GM21786 (cell line): ENCODE data around the gene PASD1.
"Not testable (repeated sequence)": the region's sequence is repeated elsewhere in the genome, so short reads cannot be mapped to it uniquely, and the experiment has no call there.

Experiments
- ATAC-seq: cut with Tn5 transposase; IDR thresholded peaks from one replicate; pipeline ENCODE4 v1.9.1; 2021; ENCODE audit not compliant: unreplicated experiment

Gene PASD1

GRCh38 chrX:151621422-151621821 lies 57.9 kb downstream of the PASD1 start:
- ATAC-seq, result no peak

DNA sequence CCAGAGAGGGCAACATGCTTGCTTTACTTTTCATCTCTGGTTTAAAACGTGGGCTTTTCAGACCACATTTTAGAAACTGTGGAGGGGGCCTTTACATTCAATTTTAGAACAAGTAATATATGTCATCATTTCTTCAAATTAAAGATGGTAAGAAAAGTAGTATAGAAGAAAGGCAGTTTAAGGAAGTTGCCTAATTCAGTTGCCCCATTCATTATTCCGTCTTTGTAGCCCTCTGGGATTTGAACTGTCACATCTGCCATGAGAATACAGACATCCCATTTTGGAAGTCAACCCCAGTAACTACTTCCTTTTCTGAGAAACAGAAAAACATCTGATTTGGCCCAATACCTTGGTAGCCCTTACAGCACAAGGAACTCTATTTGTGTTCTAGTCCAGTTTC lies 61.2 kb downstream of the PASD1 start:
- no peak for ATAC-seq

DNA sequence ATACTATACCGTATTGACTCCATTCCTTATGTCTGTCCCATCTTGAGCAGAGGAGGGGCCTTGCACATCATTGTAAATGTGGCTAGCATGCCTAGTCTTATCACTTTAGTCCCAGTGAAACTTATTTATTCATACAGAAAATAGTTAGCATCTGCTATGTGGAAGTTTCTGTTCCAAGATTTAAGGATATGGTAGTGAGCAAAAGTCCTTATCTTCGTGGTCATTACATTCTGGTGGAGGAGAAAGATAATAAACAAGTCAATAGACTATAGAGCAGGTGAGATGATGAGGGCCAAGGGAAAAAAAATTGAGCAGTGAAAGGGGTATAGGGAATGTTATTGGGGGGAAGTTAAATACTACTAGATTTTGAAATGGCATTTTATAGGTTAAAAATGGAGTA lies 68.3 kb downstream of the PASD1 start:
- no peak for ATAC-seq

DNA sequence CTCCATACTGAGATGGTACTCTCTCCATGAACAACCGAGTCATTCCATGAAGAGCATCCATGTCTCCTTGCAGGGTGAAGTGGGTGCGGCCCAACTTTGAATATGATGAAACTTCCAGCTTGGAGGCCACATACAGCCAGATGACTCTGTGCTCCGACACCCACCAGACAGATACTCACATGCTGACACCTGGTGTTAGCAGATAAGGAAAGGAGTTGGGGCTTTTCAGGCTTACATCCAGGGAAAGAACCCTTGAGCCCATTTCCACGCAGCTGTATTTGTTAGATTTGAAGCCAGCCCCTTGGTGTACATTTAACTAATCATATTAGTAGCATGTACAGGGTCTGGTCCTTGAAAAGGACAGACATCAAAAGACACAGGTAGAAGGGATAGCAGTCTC lies 69.7 kb downstream of the PASD1 start:
- ATAC-seq, result no peak

- ATAC-seq, result no peak
Observed at GRCh38 chrX:151634937-151635336, 71.5 kb downstream of the PASD1 start.

DNA sequence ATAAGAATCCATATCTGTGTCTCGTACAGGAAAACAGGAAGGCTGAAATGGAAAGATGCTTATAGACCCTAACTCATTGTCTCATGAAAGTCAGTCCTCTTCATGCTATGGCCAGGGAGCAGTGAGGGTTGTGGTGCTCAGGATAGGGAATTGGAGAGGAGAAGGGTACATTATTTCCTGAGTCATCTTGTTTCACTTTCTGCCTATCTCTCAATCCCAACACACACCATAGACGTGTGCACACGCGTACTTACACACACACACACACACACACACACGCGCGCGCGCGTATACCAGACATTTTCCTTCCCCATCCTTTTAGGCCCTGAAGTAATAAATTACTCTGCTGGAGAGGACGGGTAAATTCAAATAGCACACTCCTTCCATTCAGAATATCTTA lies 78.1 kb downstream of the PASD1 start:
- no peak for ATAC-seq

DNA sequence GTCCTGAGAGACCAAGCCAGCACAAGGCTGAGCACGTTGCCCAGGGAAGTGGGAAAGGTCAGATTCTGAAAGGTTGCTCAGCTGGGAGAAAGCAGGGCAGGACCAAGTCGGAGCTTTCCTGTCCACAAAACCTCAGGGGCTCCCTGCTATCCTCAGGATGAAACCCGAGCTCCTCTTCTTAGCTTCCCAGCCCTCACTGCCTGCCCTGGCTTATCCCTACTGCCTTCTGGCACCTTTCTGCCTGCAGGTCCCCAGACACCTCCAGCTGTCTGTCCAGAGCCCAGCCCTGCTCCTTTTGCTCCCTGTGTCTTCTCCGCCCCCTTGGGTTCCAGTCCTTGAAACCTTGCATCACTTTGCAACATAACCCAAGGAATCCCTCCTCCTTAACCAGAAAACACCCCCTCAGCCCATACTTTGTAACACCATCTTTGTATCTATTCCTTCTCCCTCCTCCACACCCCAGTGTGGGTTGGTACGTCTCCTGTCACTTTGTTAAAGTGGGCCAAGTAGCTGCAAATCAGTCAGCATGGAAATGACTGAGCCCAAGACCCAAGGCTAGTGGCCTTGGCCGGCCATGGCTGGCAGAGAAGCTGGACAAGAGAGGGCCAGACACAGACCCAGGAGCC lies 111.8 kb downstream of the PASD1 start:
- no peak for ATAC-seq

DNA sequence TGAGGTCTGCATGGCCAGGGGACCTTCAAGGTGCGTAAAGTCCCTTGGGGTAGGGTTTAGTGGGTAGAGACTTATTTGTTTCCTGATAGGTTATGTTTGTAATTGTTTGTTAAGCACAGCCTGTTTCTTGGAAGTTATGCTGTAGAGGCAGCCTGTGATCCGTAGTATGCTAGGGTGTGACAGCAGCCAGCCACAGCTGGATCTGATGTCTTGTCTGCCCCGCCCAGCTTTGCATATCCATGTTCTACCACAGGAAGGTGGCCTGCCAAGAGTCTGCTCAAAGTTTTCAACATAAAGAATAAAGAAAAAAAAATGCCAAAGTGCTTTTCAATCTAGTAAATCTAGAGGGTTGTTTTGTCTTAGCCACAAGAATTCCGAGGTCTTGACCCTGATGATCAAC lies 112.7 kb downstream of the PASD1 start:
- ATAC-seq, result no peak

DNA sequence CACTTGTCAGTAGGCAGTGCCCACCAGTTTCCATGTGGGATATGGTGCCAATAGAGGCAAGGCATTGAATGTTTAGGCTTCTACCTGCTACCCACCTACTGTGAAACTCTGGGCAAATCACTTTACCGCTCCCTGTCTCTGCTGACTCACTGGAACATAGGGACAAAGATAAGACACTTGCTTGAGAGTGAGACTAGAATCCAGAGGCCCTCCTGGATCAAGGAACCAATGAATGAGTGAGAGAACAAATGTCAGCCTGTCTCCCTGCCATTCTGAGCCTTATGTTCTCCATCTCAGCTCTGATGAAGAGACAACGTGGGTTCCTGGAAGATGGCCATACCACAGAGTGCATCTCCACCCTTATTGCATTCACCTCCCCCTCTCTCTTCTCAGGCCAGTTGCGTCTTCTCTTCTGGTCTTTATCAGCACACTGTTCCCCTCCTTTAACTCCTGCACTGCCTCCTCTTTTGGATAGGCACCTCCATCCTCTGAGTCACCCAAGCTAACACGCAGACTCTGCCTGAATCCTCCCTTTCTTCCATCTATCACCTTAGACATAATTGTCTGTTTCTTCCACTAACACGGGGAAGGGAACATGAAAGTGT lies 116.4 kb downstream of the PASD1 start:
- no peak for ATAC-seq

DNA sequence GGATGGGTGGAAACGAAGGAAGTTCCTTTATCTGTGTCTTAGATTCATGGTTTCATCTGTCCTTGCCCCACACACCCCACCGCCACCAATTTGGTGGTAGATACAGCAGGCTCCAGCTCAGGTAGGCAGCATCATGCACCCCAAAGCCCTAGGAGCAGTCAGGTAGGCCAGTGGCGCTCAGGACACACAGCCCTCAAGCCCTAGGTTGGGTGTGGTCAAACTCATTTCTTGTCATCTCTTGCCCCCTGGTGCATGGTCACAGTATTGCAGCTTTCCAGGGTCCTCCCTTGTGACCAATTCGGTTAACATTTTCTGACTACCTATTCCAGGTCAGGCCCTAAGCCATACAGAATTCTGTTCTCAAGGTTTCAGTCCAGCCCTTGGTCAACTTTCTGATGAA lies 117.3 kb downstream of the PASD1 start:
- peak; percentile 94 for ATAC-seq

DNA sequence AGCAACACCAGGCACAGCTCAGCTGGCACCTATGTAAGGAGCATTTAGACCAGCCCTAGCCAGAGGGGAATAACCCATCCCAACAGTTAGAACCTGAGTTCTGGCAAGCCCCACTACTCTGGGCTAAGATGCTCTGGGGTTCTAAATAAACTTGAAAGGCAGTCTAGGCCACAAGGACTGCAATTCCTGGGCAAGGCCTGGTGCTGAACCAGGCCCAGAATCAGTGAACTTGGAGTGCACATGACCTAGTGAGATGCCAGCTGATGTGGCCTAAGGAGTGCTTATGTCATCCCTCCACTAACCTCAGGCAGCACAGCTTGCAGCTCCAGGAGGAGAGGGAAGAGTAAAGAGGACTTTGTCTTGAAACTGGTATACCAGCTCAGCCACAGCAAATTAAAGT lies 124.2 kb downstream of the PASD1 start:
- ATAC-seq, result no peak

DNA sequence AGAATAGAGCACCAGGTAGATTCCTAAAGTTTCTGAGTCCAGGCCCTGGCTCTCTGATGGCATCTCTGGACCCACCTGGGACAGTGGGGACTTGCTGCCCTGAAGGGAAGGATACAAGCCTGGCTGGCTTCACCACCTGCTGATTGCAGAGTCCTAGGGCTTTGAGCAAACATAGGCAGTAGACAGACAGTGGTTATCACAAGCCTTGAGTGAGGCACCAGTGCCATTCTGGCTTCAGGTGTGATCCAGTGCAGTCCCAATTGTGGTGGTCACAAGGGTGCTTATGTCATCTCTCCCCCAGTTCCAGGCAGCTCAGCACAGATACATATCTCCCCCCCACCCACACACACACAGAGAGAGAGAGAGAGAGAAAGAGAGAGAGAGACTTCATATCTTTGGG lies 125.2 kb downstream of the PASD1 start:
- ATAC-seq, result no peak

DNA sequence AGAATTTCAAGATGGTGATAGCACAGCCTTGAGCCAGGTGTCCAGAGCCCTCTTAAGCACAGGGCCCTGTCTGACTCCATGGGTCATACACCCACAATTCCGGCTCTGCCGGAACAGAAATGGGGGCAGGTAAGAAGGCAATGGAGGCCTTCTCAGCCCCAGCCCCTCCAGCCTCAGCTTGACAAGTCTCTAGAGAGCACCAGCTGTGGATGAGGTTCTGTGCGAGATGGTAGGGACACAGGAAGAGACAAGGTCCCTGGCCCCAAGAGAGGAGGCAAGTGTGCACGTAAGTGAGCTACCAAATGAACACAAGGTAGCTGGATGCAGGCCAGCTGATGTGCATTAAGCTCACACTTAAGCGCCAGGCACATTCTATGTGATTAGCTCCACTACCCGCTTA lies 129.3 kb downstream of the PASD1 start:
- ATAC-seq, result no peak

DNA sequence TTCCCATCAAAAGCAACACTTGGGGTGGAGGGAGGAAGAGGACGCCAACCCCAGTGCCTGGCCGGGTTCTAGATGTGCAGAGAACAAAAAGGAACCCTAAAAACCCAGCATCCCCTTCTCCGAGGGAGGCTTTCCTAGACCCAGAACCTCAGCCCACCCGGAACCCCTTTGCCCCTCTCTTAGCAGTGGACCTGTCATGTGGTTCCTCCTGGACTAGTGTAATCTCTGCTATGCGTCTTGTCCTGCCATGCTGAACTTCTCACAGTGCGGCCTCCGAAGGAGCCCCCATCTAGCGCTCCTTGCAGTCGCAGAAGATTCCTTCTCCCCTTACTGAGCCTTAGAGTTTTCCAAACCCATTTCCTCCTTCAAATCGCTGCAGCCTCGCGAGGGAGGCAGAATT lies 130.6 kb downstream of the PASD1 start:
- no peak for ATAC-seq

GRCh38 chrX:151694661-151695582 lies 131.4 kb downstream of the PASD1 start, which contains the start of gene PRRG3:
PRRG3 (plus strand) TSS chrX:151695458; CDS start chrX:151698815, 3,357 bp downstream.
- no peak for ATAC-seq

DNA sequence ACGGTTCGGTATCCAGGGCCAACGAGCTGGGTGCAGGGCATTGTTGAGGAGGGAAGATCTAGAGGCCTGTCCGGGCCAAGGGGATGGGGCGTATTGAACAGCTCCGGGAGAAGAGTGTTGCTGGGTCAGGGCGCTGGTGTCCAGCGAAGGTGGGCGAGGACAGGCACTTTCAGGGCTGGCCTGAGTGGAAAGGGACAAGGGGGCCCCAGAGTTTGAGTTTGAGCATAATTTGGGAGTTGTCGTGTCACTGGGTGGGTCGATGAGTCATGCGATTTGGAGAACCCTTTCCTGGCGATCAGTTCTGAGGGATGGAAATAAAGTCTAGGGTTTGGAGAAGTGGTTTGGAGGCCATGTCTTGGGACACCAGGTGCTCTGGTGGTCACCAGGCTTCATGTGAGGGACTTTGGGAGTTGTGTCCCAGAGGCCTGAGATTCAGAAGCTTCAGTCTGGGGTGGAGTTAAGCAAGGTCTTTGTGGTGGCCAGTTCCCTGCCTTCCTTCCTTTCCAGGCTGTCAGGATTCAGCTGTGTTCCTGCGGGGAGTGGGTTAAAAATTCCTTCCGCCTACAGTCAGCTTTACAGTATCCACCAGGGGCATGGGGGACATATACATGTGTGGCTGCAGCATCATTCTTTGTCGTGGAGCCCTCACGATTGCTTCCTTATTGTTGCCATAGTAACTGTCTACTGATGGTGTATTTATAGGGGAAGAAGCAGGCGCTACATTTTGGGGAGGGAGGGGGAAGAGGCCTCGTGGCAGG lies 132.3 kb downstream of the PASD1 start:
- no peak for ATAC-seq

GRCh38 chrX:151697082-151697481 lies 133.6 kb downstream of the PASD1 start:
- not testable (repeated sequence) for ATAC-seq

DNA sequence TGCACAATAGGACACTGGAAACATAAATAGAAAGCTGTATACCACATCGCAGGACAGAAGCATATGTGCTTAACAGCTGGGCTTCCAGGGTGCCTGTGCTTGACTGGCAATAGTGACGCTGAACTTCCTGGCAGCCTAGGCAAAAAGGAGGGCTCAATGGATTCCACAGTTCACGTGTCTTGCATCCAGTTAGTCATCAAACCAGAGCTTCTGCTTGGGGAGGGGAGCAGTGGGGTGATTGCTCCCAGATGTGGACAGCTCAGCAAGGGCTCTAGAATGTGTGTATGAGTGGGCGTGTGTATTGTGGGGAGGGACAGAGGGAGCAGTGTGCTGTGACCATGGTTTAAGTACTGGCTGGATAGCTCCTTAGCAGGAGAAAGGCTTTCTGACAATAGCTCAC lies 134.0 kb downstream of the PASD1 start:
- ATAC-seq, result no peak

DNA sequence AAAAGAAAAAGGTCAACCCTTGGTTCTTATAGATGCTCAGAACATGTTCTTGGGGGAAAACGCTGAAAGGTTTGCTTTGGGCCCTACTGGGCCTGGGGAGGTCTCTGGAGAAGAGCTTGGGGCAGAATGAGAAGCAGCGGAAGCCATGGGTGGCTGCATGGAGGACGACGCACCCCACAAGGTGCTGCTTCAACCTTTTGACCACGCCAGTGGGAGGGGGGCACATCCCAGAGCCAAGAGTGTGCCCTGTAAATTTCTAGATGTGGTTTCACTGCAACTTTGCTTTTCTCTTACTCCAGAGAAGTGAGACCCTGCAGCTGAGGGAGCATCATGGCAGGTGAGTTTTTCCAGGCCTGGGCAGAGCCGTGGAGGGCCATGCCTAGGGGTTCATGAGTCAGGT lies 135.0 kb downstream of the PASD1 start:
- ATAC-seq, result no peak

GRCh38 chrX:151699746-151700145 lies 136.3 kb downstream of the PASD1 start:
- no peak for ATAC-seq

GRCh38 chrX:151700581-151700980 lies 137.1 kb downstream of the PASD1 start:
- ATAC-seq, result no peak
